ENCODE measurements around the gene BCL7A.

BCL7A gene

GRCh38 chr12:122097584-122097926, 75.9 kb downstream of the BCL7A start:
- DNase-seq, result no peak

DNA sequence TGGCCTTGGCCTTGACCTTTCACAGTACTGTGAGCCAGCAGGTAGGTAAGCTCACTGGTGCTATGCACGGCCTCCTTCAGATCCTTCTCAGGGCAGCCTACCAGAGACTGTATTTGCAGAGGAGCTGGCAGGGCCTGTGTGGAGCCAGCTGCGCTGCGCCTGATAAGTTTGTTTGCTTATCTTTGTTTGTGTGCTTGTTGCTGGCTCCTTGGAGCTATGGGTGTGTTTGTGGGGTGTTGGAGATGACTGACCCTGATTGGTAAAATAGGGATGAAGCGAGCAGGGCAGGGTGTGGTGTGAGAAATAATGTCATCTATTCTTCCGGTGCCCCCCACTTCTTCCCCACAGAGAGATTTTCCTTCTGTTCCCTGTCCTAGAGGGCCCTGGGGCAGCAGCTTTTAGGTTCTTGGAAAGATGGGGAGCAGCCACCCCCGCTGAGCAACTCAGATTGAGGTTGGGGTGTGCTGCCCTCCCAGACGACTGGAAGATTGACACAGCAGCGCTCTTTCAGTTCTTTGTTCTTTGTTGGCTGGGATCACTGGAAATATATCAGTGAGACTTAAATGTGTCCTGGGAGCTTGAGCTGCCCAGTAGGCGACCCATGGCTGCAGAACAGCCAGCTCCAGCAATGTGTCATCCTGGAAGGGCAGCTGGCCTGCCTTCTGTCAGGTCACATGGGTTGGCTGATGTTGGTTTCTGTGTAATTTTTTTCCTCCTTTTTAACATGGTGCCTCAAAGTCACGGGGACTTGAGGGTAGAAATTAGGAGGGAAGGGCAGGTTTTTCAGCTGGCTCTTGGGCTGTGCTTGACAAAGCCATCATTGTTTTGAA, 76.5 kb downstream of the BCL7A start:
- peak; percentile 71 for DNase-seq

GRCh38 chr12:122099280-122099749, 77.6 kb downstream of the BCL7A start:
- DNase-seq, result no peak

DNA sequence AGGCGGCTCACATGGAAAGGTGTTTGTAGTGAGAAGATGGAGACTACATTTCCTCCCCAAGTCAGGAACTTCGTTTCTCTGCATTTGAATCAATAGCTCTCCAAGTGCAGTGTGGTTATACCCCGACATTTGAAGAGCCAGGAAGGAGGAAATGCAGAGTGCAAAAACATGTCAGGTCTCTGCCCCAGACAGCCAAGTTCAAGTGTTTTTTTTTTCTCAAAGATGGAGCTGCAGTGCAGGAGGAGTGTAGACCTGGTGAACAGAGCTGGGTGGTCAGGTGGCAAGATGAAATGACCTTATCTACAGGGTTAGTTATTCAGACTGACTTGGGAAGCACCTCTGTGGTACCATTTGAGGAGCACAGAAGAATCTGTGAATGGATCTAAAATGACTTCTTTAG, 78.2 kb downstream of the BCL7A start:
- DNase-seq, result no peak

DNA sequence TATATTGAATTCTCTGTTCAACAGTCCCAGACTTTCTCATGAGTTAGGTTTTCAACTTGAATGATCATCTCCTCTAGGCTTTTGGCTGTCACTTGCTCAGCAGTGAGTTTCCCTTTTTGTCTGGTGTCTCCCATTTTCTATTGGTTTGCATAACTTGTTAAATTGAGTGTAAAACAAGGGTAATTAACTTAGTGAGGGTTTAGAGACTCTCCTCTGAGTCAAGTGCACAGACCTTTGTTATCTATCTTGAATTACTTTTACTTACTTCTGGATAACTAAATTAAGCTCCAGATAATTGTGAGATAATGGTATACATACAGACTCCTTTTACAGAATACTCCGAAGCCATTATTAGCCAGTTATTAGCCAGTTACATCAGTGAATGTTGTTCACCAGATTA, 78.9 kb downstream of the BCL7A start:
- no peak for DNase-seq

- DNase-seq, result no peak
These were observed 80.6 kb downstream of the BCL7A start for GRCh38 chr12:122102331-122102730.

DNA sequence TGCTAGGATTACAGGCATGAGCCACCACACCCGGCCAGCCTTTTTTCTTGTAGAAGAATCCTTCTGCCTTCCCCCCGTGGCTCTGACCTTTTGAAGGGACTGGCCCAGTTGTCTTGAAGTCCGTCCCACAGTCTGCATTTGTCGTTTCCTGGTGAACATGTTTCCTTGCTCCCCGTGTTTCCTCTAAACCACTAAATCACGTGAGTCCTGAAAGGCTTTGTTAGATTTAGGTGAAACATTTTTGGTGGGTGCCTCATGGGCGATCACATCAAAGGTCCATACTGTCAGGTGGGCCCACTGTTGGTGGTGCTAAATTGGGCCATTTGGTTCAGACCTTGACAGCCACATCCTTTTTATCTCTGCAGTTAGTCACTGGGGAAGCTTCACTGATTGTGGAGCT, 83.2 kb downstream of the BCL7A start:
- peak; percentile 28 for DNase-seq

GRCh38 chr12:122105496-122105895, 83.8 kb downstream of the BCL7A start:
- DNase-seq, result peak; percentile 34

- no peak for DNase-seq
These were observed 85.2 kb downstream of the BCL7A start for GRCh38 chr12:122106843-122107242.

DNA sequence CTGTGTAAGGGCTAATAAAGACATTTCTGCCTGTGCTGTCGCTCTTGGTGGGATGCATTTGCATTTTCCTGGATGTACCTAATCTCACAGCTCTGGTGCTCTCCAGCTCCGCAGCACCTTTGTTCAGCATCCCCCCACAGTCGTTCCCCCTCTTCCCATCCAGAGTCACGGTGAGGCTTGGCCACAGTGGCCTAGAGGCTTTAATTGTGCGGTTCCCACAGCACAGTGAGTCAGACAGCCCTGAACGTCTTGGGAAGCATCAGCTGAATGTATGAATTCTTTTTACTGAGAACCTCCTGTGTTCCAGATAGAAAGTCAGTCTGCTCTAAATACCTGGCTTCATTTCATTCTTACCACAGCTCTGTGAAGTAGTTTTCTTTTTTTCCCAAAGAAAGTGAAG, 85.6 kb downstream of the BCL7A start:
- no peak for DNase-seq

DNA sequence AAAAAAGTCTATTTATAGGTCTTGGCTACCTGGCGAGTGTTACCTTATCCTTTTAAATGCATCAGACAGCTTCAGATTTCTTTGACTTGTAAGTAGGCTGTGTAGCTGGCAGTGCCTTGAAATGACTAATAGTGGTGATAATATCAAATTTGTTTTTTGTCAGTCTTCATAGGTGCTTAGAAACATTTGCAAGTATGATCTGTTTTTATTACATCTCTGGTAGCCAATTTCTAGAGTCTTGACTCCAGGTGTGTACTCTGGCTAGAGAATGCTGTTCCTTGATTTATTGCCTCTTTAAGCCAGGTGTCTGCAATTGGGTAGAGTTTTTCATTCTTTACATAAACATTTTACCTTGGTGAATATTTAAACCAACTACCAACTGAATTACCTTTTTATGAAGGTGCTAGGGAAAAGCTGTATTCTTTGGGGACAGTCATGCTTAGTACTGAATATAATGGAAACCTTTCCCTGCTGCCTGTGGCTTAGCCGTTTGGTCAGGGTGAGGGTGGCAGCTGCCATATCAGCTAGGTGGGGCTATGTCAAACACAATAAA, 89.5 kb downstream of the BCL7A start:
- no peak for DNase-seq
